ENCODE data around the gene C11orf52. TPM values are rescaled to one million over a fixed set of nuclear protein-coding genes. Genes with fewer than 3 reads are reported as not detected.
A peak's percentile ranks its signal among the peaks of the same experiment; 100 is the strongest.

Gene C11orf52
- total RNA-seq, 1 experiment from 2014 or later = 4.0 TPM

DNA sequence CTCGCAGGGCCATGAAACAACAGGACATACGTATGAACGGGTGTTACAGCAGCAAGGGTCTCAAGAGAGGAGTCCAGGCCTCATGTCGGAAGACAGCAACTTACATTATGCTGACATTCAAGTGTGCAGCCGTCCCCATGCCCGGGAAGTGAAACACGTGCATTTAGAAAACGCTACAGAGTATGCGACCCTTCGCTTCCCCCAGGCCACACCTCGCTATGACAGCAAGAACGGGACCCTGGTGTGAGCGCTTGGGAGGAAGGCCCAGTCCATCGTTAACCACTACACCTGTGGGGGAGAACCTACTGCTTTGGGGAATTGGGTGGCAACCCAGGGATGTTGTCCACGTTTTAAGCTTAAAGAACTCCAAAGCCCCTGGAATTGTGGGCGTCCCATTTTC lies 7.2 kb downstream of the C11orf52 start:
- no peak overlapping the region for H3K56ac ChIP-seq (ENCODE audit: insufficient read length, low read depth, low read length)
- no peaks in the 10 kb centered on the region for H3K9me3 ChIP-seq (ENCODE audit: control insufficient read depth, low read depth, low read length)
- no peaks in the 10 kb centered on the region for H3K79me1 ChIP-seq (ENCODE audit: insufficient read depth, low read depth, low read length, poor library complexity, severe bottlenecking)
- H2BK12ac ChIP-seq (ENCODE audit: insufficient read length, low read depth, low read length) = no peak overlapping the region
- no peaks in the 10 kb centered on the region for H4K20me1 ChIP-seq (ENCODE audit: control insufficient read depth, insufficient read depth, insufficient read length)
- no peak overlapping the region for H3T11ph ChIP-seq (ENCODE audit: low read length)
- WGBS (ENCODE audit: extremely low coverage, insufficient read length, low lambda C conversion rate) = no CpG with 5 or more reads among the region's 16 CpGs
- peaks cover 3% of the 10 kb centered on the region; the same call in 1 of the 2 replicates for H3K4me1 ChIP-seq (ENCODE audit: insufficient read depth, low read length)
- Mint-ChIP-seq H3K36me3 (ENCODE audit: insufficient read depth in 1 of 3, low read depth in 3 of 3) (no peaks in the 10 kb centered on the region), H3K27me3 (ENCODE audit: low read depth) (no peaks in the 10 kb centered on the region), H3K9me3 (no peaks in the 10 kb centered on the region), H3K27ac (peak overlapping the region in 1 of 3 experiments; percentile 85; a peak in 1 of 7 replicates), H3K4me1 (peaks cover 31 to 33% of the 10 kb centered on the region in 2 experiments), H3K4me3 (peak overlapping the region; percentile 67 to 80)
- H3K27me3 ChIP-seq (ENCODE audit: insufficient read depth, low read length) = no peaks in the 10 kb centered on the region
- no peak overlapping the region for H2BK20ac ChIP-seq (ENCODE audit: low read depth, low read length, poor library complexity, severe bottlenecking)
- no peak overlapping the region for H3K18ac ChIP-seq (ENCODE audit: insufficient read length, low read depth, low read length)
- H3K23me2 ChIP-seq (ENCODE audit: insufficient read length, low read depth, low read length, poor library complexity, severe bottlenecking) = peaks cover 5% of the 10 kb centered on the region
- H3K79me2 ChIP-seq (ENCODE audit: insufficient read depth, low read length) = no peaks in the 10 kb centered on the region
- H2BK120ac ChIP-seq (ENCODE audit: low read depth, low read length, poor library complexity, severe bottlenecking) = no peak overlapping the region
- H4K91ac ChIP-seq (ENCODE audit: insufficient read length, low read depth, low read length) = no peak overlapping the region
- TF ChIP-seq, protein P1, sequence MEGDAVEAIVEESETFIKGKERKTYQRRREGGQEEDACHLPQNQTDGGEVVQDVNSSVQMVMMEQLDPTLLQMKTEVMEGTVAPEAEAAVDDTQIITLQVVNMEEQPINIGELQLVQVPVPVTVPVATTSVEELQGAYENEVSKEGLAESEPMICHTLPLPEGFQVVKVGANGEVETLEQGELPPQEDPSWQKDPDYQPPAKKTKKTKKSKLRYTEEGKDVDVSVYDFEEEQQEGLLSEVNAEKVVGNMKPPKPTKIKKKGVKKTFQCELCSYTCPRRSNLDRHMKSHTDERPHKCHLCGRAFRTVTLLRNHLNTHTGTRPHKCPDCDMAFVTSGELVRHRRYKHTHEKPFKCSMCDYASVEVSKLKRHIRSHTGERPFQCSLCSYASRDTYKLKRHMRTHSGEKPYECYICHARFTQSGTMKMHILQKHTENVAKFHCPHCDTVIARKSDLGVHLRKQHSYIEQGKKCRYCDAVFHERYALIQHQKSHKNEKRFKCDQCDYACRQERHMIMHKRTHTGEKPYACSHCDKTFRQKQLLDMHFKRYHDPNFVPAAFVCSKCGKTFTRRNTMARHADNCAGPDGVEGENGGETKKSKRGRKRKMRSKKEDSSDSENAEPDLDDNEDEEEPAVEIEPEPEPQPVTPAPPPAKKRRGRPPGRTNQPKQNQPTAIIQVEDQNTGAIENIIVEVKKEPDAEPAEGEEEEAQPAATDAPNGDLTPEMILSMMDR (conservative IDR thresholded peaks at IDR 0.05) = no peak
- no peak overlapping the region for H3K23ac ChIP-seq (ENCODE audit: insufficient read length, low read depth, low read length)
- no peak overlapping the region for H4K5ac ChIP-seq (ENCODE audit: insufficient read length, low read depth, low read length)
- peak overlapping the region; percentile 14 for H3K27ac ChIP-seq (ENCODE audit: insufficient read length, low read depth, low read length)
- H2AFZ ChIP-seq (ENCODE audit: low read length) = no peak overlapping the region
- no peak overlapping the region for H3K9ac ChIP-seq (ENCODE audit: extremely low read depth, insufficient read length, low read length)
- H2AK5ac ChIP-seq (ENCODE audit: insufficient read length, low read length) = no peak overlapping the region
- no peak overlapping the region for H3K4ac ChIP-seq (ENCODE audit: low read depth, low read length)
- H3K4me2 ChIP-seq (ENCODE audit: insufficient read depth, insufficient read length, low read length) = peak overlapping the region; percentile 48
- no peak overlapping the region for H4K8ac ChIP-seq (replicated peaks; ENCODE audit: insufficient read length, low read depth, low read length)
- H2BK5ac ChIP-seq (ENCODE audit: insufficient read length, low read length) = no peak overlapping the region
- no peak for DNase-seq
- no peak overlapping the region for H2BK15ac ChIP-seq (ENCODE audit: low read depth, low read length)
- no peak overlapping the region for H3K14ac ChIP-seq (ENCODE audit: insufficient read depth, low read length)

Measured in H9 (cell line).